Measurements from ENCODE around the gene C2orf68.
"Not testable (repeated sequence)": the region's sequence is repeated elsewhere in the genome, so short reads cannot be mapped to it uniquely, and the experiment has no call there.

The C2orf68 gene

GRCh38 chr2:85607268-85608215, 4.3 kb downstream of the C2orf68 start:
- Mint-ChIP-seq H3K4me1 (peaks cover 38% of the 10 kb centered on the region), H3K9me3 (no peaks in the 10 kb centered on the region), H3K27me3 (ENCODE audit: low read depth) (peaks cover 3% of the 10 kb centered on the region), H3K27ac (peak overlapping the region; percentile 58 to 80 (median 71)), H3K4me3 (peak overlapping the region; percentile 52 to 76 (median 74)), H3K36me3 (ENCODE audit: low read depth) (peaks cover 25% of the 10 kb centered on the region)
- no peak for TF ChIP-seq CTCF (IDR thresholded peaks at IDR 0.05; ENCODE audit: unreplicated experiment in 3 of 3)

- Mint-ChIP-seq H3K36me3 (ENCODE audit: low read depth) (peaks cover 25% of the 10 kb centered on the region), H3K27me3 (ENCODE audit: low read depth) (peaks cover 3% of the 10 kb centered on the region), H3K4me1 (peaks cover 38% of the 10 kb centered on the region), H3K27ac (peak overlapping the region; percentile 16 to 66 (median 60)), H3K4me3 (peak overlapping the region; percentile 18 to 55 (median 18)), H3K9me3 (no peaks in the 10 kb centered on the region)
- TF ChIP-seq CTCF (IDR thresholded peaks at IDR 0.05; ENCODE audit: unreplicated experiment in 3 of 3), result no peak
These were observed 5.8 kb downstream of the C2orf68 start for GRCh38 chr2:85606116-85606455.

GRCh38 chr2:85605406-85606115, 6.3 kb downstream of the C2orf68 start:
- Mint-ChIP-seq H3K9me3 (no peaks in the 10 kb centered on the region), H3K36me3 (ENCODE audit: low read depth) (peaks cover 25% of the 10 kb centered on the region), H3K4me3 (peak overlapping the region; percentile 18 to 60 (median 55)), H3K27me3 (ENCODE audit: low read depth) (peaks cover 3% of the 10 kb centered on the region), H3K27ac (peak overlapping the region; percentile 16 to 66 (median 60)), H3K4me1 (peaks cover 38% of the 10 kb centered on the region)
- TF ChIP-seq CTCF (IDR thresholded peaks at IDR 0.05; ENCODE audit: unreplicated experiment in 3 of 3), result no peak

GRCh38 chr2:85604568-85605339, 7.1 kb downstream of the C2orf68 start:
- no peak for TF ChIP-seq CTCF (IDR thresholded peaks at IDR 0.05; ENCODE audit: unreplicated experiment in 3 of 3)
- Mint-ChIP-seq H3K27ac (peak overlapping the region; percentile 55 to 66 (median 60)), H3K36me3 (ENCODE audit: low read depth) (peaks cover 21% of the 10 kb centered on the region), H3K9me3 (no peaks in the 10 kb centered on the region), H3K27me3 (ENCODE audit: low read depth) (peaks cover 3% of the 10 kb centered on the region), H3K4me1 (peaks cover 33% of the 10 kb centered on the region), H3K4me3 (peak overlapping the region; percentile 49 to 91 (median 55))

- Mint-ChIP-seq H3K36me3 (ENCODE audit: low read depth) (peaks cover 17% of the 10 kb centered on the region), H3K4me1 (peaks cover 33% of the 10 kb centered on the region)
- H3K27me3 Mint-ChIP-seq (ENCODE audit: low read depth), result not testable (repeated sequence)
These were observed 7.8 kb downstream of the C2orf68 start for GRCh38 chr2:85604133-85604444.

More at GRCh38 chr2:85604133-85604444, 7.8 kb downstream of the C2orf68 start:
- H3K4me3 Mint-ChIP-seq, result peak overlapping the region; percentile 85 to 91 (median 91)
- H3K27ac Mint-ChIP-seq, result peak overlapping the region in 1 of 3 experiments; percentile 26
- not testable (repeated sequence) for H3K9me3 Mint-ChIP-seq
